Activated CD4-positive, alpha-beta T cell treated with anti-CD3 and anti-CD28 coated beads, Interleukin-2, Interleukin-4, amounts not matched to agents 100 ng/mL and 50 ng/mL, durations not matched to agents 16 hours and 8 hours (primary cell): ENCODE data around the gene CAMTA1.
"Not testable (repeated sequence)": the region's sequence is repeated elsewhere in the genome, so short reads cannot be mapped to it uniquely, and the experiment has no call there.

Experiments
- DNase-seq: peaks from one replicate; pipeline ENCODE4 v3.0.0-alpha.2; 2020; ENCODE audit warnings: low spot score

CAMTA1 gene

GRCh38 chr1:7372477-7373120, 587.3 kb downstream of the CAMTA1 start:
- DNase-seq = no peak

GRCh38 chr1:7373251-7373650, 588.0 kb downstream of the CAMTA1 start:
- no peak for DNase-seq

GRCh38 chr1:7373876-7374562, 588.8 kb downstream of the CAMTA1 start:
- DNase-seq = no peak

GRCh38 chr1:7374563-7375160, 589.4 kb downstream of the CAMTA1 start:
- no peak for DNase-seq

- DNase-seq = no peak
These were observed 590.1 kb downstream of the CAMTA1 start for GRCh38 chr1:7375329-7375728.

GRCh38 chr1:7375781-7376660, 590.8 kb downstream of the CAMTA1 start:
- DNase-seq = no peak

GRCh38 chr1:7376676-7377075, 591.4 kb downstream of the CAMTA1 start:
- no peak for DNase-seq

- DNase-seq = no peak
These were observed 593.3 kb downstream of the CAMTA1 start for GRCh38 chr1:7378346-7379130.

GRCh38 chr1:7379441-7379971, 594.3 kb downstream of the CAMTA1 start:
- no peak for DNase-seq

- DNase-seq = not testable (repeated sequence)
These were observed 594.8 kb downstream of the CAMTA1 start for GRCh38 chr1:7380068-7380467.

- no peak for DNase-seq
These were observed 595.5 kb downstream of the CAMTA1 start for GRCh38 chr1:7380712-7381111.

GRCh38 chr1:7381729-7382128, 596.5 kb downstream of the CAMTA1 start:
- not testable (repeated sequence) for DNase-seq

GRCh38 chr1:7382971-7383370, 597.7 kb downstream of the CAMTA1 start:
- no peak for DNase-seq

- DNase-seq = no peak
These were observed 598.6 kb downstream of the CAMTA1 start for GRCh38 chr1:7383671-7384520.

- no peak for DNase-seq
These were observed 599.4 kb downstream of the CAMTA1 start for GRCh38 chr1:7384679-7385078.

- DNase-seq = no peak
These were observed 600.4 kb downstream of the CAMTA1 start for GRCh38 chr1:7385471-7386225.

GRCh38 chr1:7386226-7387052, 601.2 kb downstream of the CAMTA1 start:
- no peak for DNase-seq

GRCh38 chr1:7387053-7387927, 602.0 kb downstream of the CAMTA1 start:
- DNase-seq = no peak
